Measurements from ENCODE around the gene STX18.

The STX18 gene

GRCh38 chr4:4415806-4416805 lies 125.7 kb downstream of the STX18 start:
- no peak for DNase-seq

GRCh38 chr4:4415107-4415805 lies 126.6 kb downstream of the STX18 start:
- DNase-seq: no peak

- DNase-seq: no peak
These were observed 128.0 kb downstream of the STX18 start for GRCh38 chr4:4413806-4414205.

- no peak for DNase-seq
These were observed 128.5 kb downstream of the STX18 start for GRCh38 chr4:4413373-4413725.

GRCh38 chr4:4412641-4413372 lies 129.0 kb downstream of the STX18 start:
- DNase-seq: no peak

- no peak for DNase-seq
These were observed 129.9 kb downstream of the STX18 start for GRCh38 chr4:4411906-4412305.

- DNase-seq: no peak
These were observed 131.6 kb downstream of the STX18 start for GRCh38 chr4:4410271-4410670.

- no peak for DNase-seq
These were observed 132.3 kb downstream of the STX18 start for GRCh38 chr4:4409416-4410115.

- DNase-seq: no peak
These were observed 133.1 kb downstream of the STX18 start for GRCh38 chr4:4408576-4409335.

- no peak for DNase-seq
These were observed 133.7 kb downstream of the STX18 start for GRCh38 chr4:4408132-4408523.

- no peak for DNase-seq
These were observed 134.3 kb downstream of the STX18 start for GRCh38 chr4:4407299-4408131.

GRCh38 chr4:4406455-4407298 lies 135.2 kb downstream of the STX18 start:
- no peak for DNase-seq

GRCh38 chr4:4405358-4405962 lies 136.4 kb downstream of the STX18 start:
- no peak for DNase-seq

- DNase-seq: no peak
These were observed 138.9 kb downstream of the STX18 start for GRCh38 chr4:4402966-4403365.

GRCh38 chr4:4401036-4401435 lies 140.8 kb downstream of the STX18 start:
- no peak for DNase-seq

- DNase-seq: no peak
These were observed 143.4 kb downstream of the STX18 start for GRCh38 chr4:4398430-4398829.

GRCh38 chr4:4397441-4397819 lies 144.4 kb downstream of the STX18 start:
- no peak for DNase-seq

- DNase-seq: no peak
These were observed 145.0 kb downstream of the STX18 start for GRCh38 chr4:4396628-4397440.

Data from NCI-H1694 (cell line).